Measurements from ENCODE around the gene SLC16A11. TPM values are rescaled to one million over a fixed set of nuclear protein-coding genes. Genes with fewer than 3 reads are reported as not detected.
A peak's percentile ranks its signal among the peaks of the same experiment; 100 is the strongest.

Gene SLC16A11
- total and polyA plus RNA-seq, 4 donors = 1.9 to 8.9 (median 6.5) TPM

DNA sequence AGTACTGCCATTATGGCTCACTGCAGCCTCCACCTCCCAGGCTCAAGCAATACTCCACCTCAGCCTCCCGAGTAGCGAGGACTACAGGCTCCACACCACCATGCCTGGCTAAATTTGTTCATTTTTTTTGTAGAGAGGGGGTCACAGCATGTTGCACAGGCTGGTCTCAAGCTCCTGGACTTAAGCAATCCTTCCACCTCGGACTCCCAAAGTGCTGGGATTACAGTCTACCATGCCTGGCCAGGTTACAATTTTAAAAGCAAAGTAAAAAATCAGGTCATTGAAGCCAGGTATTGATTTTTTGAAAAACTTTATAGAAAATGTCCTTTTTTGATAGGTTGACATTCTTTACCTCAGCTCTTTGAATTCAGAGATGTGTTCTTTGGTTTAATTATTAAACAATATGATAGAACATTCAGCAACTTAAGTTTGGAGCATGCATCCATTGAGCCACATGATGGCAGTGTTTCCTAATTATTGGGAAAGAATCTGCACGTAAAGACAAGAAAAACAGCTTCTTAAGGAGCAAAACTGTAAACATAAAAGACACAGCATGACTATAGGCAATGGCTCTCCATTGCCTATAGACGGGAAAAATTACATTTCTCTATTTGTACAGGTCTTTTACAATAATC, 1.7 kb upstream of the SLC16A11 start:
- TF ChIP-seq, protein P1, sequence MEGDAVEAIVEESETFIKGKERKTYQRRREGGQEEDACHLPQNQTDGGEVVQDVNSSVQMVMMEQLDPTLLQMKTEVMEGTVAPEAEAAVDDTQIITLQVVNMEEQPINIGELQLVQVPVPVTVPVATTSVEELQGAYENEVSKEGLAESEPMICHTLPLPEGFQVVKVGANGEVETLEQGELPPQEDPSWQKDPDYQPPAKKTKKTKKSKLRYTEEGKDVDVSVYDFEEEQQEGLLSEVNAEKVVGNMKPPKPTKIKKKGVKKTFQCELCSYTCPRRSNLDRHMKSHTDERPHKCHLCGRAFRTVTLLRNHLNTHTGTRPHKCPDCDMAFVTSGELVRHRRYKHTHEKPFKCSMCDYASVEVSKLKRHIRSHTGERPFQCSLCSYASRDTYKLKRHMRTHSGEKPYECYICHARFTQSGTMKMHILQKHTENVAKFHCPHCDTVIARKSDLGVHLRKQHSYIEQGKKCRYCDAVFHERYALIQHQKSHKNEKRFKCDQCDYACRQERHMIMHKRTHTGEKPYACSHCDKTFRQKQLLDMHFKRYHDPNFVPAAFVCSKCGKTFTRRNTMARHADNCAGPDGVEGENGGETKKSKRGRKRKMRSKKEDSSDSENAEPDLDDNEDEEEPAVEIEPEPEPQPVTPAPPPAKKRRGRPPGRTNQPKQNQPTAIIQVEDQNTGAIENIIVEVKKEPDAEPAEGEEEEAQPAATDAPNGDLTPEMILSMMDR (IDR thresholded peaks at IDR 0.05; ENCODE audit: control extremely low read depth, extremely low read depth) = peak; percentile 86
- no peaks in the 10 kb centered on the region for H3K36me3 ChIP-seq (ENCODE audit: control insufficient read depth in 4 of 4, insufficient read depth in 4 of 4, low read length in 4 of 4)
- no peaks in the 10 kb centered on the region for H3K9me3 ChIP-seq (ENCODE audit: control insufficient read depth in 4 of 4, insufficient read depth in 3 of 4, low read length in 3 of 4)
- H3K27ac ChIP-seq (ENCODE audit: low read depth in 1 of 2, low read length in 1 of 2) = peak overlapping the region in 1 of 2 donors; percentile 60
- peaks cover 0 to 41% (median 25%) of the 10 kb centered on the region in 3 donors for H3K27me3 ChIP-seq (ENCODE audit: control insufficient read depth in 3 of 3, insufficient read depth in 3 of 3, low read length in 2 of 3)
- peak; percentile 62 to 93 (median 89) for DNase-seq
- 25 to 30% methylated on average over 5 of the region's 5 CpGs for WGBS, 2 donors
- H3K9ac ChIP-seq (ENCODE audit: insufficient read depth in 1 of 2, low read length in 2 of 2) = no peak overlapping the region
- no peak for ATAC-seq (ENCODE audit: insufficient read depth, low FRiP score)
- H3K4me3 ChIP-seq = no peak overlapping the region
- peaks cover 0 to 28% (median 12%) of the 10 kb centered on the region in 5 donors for H3K4me1 ChIP-seq (ENCODE audit: control insufficient read depth in 5 of 5, insufficient read depth in 5 of 5, low read length in 5 of 5)

GRCh38 chr17:7043182-7043496, 753 bp downstream of the SLC16A11 start:
- H3K27me3 ChIP-seq (ENCODE audit: control insufficient read depth in 3 of 3, insufficient read depth in 3 of 3, low read length in 2 of 3) = peaks cover 0 to 36% (median 25%) of the 10 kb centered on the region in 3 donors
- ATAC-seq (ENCODE audit: insufficient read depth, low FRiP score) = no peak
- no peaks in the 10 kb centered on the region for H3K36me3 ChIP-seq (ENCODE audit: control insufficient read depth in 4 of 4, insufficient read depth in 4 of 4, low read length in 4 of 4)
- H3K4me1 ChIP-seq (ENCODE audit: control insufficient read depth in 5 of 5, insufficient read depth in 5 of 5, low read length in 5 of 5) = peaks cover 0 to 28% (median 14%) of the 10 kb centered on the region in 5 donors
- H3K4me3 ChIP-seq = peak overlapping the region; percentile 37
- peak overlapping the region in 1 of 2 donors; percentile 76 for H3K27ac ChIP-seq (ENCODE audit: low read depth in 1 of 2, low read length in 1 of 2)
- WGBS, 2 donors = 1 to 4% methylated on average over 21 of the region's 21 CpGs
- TF ChIP-seq, protein P1 (IDR thresholded peaks at IDR 0.05; ENCODE audit: control extremely low read depth, extremely low read depth) = no peak
- H3K9ac ChIP-seq (ENCODE audit: insufficient read depth in 1 of 2, low read length in 2 of 2) = no peak overlapping the region
- DNase-seq = no peak
- no peaks in the 10 kb centered on the region for H3K9me3 ChIP-seq (ENCODE audit: control insufficient read depth in 4 of 4, insufficient read depth in 3 of 4, low read length in 3 of 4)

GRCh38 chr17:7042501-7043181, 1.3 kb downstream of the SLC16A11 start:
- Histone ChIP-seq H3K36me3 (ENCODE audit: control insufficient read depth in 4 of 4, insufficient read depth in 4 of 4, low read length in 4 of 4) (no peaks in the 10 kb centered on the region), H3K4me1 (ENCODE audit: control insufficient read depth in 5 of 5, insufficient read depth in 5 of 5, low read length in 5 of 5) (peaks cover 0 to 28% (median 15%) of the 10 kb centered on the region in 5 donors), H3K9me3 (ENCODE audit: control insufficient read depth in 4 of 4, insufficient read depth in 3 of 4, low read length in 3 of 4) (no peaks in the 10 kb centered on the region), H3K4me3 (peak overlapping the region; percentile 30), H3K27me3 (ENCODE audit: control insufficient read depth in 3 of 3, insufficient read depth in 3 of 3, low read length in 2 of 3) (peaks cover 0 to 32% (median 25%) of the 10 kb centered on the region in 3 donors), H3K27ac (ENCODE audit: low read depth in 1 of 2, low read length in 1 of 2) (peak overlapping the region in 1 of 2 donors; percentile 76), H3K9ac (ENCODE audit: insufficient read depth in 1 of 2, low read length in 2 of 2) (no peak overlapping the region)
- 3 to 18% methylated on average over 46 to 53 of the region's 53 CpGs for WGBS, 2 donors
- TF ChIP-seq, protein P1 (IDR thresholded peaks at IDR 0.05; ENCODE audit: control extremely low read depth, extremely low read depth) = no peak
- ATAC-seq (ENCODE audit: insufficient read depth, low FRiP score) (no peak), DNase-seq (no peak)
